ENCODE measurements around the gene A1CF.

Gene A1CF

DNA sequence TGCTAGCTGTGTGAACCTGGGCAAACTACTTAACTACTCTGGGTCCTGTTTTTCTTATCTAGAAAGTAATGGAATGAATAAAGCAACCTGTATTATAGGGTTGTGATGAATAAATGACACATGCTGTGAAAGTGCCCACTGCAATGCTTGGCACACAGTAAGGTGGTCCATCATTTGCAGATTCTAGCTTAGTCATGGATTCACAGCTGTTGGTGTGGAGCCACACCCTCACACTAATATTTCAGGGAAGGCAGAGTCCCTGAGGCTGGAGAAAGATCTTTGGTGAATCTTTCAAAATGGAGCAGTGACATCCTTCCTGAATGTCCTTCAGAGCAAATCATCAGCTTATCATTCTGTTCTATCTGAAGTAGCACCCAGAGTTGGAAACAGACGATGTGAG, 60.6 kb downstream of the A1CF start:
- H3K4me3 ChIP-seq (ENCODE audit: low read depth, low read length): no peak overlapping the region
- TF ChIP-seq CTCF (IDR thresholded peaks at IDR 0.05; ENCODE audit: low read depth, low read length, missing control alignments): no peak
- in situ Hi-C loops (cut with HindIII; ENCODE audit: low sequenced_read_pairs): no loop called here
- DNase-seq (ENCODE audit: low read depth): no peak

GRCh38 chr10:50823789-50824188, 61.6 kb downstream of the A1CF start:
- in situ Hi-C loops (cut with HindIII; ENCODE audit: low sequenced_read_pairs): no loop called here
- DNase-seq (ENCODE audit: low read depth): no peak
- H3K4me3 ChIP-seq (ENCODE audit: low read depth, low read length): no peak overlapping the region
- TF ChIP-seq CTCF (IDR thresholded peaks at IDR 0.05; ENCODE audit: low read depth, low read length, missing control alignments): no peak

DNA sequence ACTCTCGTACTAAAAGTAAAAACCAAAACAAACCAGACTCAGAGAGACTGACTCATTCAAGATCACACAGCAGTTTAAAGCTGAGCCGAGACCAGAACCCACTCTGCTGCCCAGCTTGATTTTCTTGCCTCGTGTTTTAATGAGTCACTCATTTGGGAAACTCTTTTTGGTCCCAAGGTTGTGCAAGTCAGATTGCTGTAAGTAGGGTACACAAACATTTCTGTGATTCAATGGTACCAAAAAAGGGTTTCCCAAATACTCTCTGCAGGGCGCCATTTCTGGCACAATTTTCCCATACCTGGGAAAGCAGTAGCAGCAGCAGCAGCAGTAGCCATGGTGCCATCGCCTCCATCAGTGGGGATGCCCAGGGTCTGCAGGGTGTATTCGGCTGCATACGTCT, 75.8 kb downstream of the A1CF start:
- TF ChIP-seq CTCF (IDR thresholded peaks at IDR 0.05; ENCODE audit: low read depth, low read length, missing control alignments): no peak
- H3K4me3 ChIP-seq (ENCODE audit: low read depth, low read length): no peak overlapping the region
- in situ Hi-C loops (cut with HindIII; ENCODE audit: low sequenced_read_pairs): no loop called here
- DNase-seq (ENCODE audit: low read depth): no peak

DNA sequence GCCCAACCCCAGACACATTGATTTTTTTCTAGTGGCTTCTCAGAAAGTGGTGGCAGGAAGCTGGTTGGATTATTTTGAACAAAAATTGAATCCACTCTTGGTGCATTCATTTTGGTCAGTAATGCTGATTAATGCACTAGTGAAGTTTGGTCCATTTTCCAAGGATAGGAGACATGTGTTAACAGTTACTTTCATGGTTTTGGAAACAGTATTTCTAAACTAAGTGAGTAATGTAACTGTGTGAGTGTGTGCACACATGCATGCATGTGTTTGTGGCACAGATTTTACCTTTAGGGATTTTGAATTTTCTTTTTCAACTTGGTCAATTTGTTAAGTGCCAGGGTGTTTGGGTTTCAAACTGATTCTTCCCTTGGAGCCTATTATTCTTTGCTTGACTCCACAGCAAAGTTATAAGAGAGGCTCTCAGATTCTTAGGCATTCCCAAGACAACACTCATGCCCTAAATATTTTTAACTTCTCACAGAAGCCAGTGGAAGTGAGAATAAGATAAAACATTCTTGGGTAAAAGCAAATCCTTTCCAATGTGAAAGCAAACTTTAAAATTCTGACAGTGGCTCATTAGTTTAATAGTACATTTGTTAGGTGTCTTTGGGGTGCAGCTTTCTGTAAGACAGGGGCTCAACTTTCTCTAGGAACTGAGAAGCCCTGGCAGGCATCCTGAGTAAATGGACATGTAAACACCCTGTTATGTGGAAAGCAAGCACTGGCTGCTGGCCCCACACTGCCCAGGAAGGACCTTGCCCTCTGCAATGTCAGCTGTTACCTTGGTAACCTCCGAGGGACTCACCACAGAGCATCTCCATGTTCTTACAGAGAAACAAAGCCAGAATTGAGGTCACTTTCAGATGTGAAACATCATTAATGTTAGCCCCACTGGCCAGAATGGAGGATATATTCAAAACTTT, 77.3 kb downstream of the A1CF start:
- TF ChIP-seq CTCF (IDR thresholded peaks at IDR 0.05; ENCODE audit: low read depth, low read length, missing control alignments): no peak
- H3K4me3 ChIP-seq (ENCODE audit: low read depth, low read length): no peak overlapping the region
- DNase-seq (ENCODE audit: low read depth): no peak
- in situ Hi-C loops (cut with HindIII; ENCODE audit: low sequenced_read_pairs): no loop called here

GRCh38 chr10:50805981-50806622, 79.3 kb downstream of the A1CF start:
- in situ Hi-C loops (cut with HindIII; ENCODE audit: low sequenced_read_pairs): no loop called here
- no peak overlapping the region for H3K4me3 ChIP-seq (ENCODE audit: low read depth, low read length)
- no peak for TF ChIP-seq CTCF (IDR thresholded peaks at IDR 0.05; ENCODE audit: low read depth, low read length, missing control alignments)
- no peak for DNase-seq (ENCODE audit: low read depth)

- DNase-seq (ENCODE audit: low read depth): no peak
- TF ChIP-seq CTCF (IDR thresholded peaks at IDR 0.05; ENCODE audit: low read depth, low read length, missing control alignments): no peak
- H3K4me3 ChIP-seq (ENCODE audit: low read depth, low read length): no peak overlapping the region
- in situ Hi-C loops (cut with HindIII; ENCODE audit: low sequenced_read_pairs): no loop called here
Measured at GRCh38 chr10:50799595-50799994, 85.8 kb downstream of the A1CF start.

Measured in astrocyte of the cerebellum (primary cell).